Progenitor cell of endocrine pancreas (in vitro differentiated cells): ENCODE measurements around the gene ATG9A. TPM values are rescaled to one million over a fixed set of nuclear protein-coding genes. Genes with fewer than 3 reads are reported as not detected.
A peak's percentile ranks its signal among the peaks of the same experiment; 100 is the strongest.

Experiments used
- DNase-seq: peaks from one replicate; pipeline ENCODE4 v3.0.0; 2021; ENCODE audit warnings: low spot score; ENCODE audit not compliant: unreplicated experiment
- H3K27ac Mint-ChIP-seq: 2 replicates; pipeline ENCODE4 v1.8.0; 2021; ENCODE audit warnings: mild to moderate bottlenecking, moderate library complexity, mixed read lengths
- H3K27me3 Mint-ChIP-seq: 2 replicates; pipeline ENCODE4 v1.8.0; 2021; ENCODE audit warnings: mixed read lengths
- H3K36me3 Mint-ChIP-seq: 2 replicates; pipeline ENCODE4 v1.8.0; 2022; ENCODE audit warnings: mixed read lengths; ENCODE audit not compliant: insufficient read depth
- H3K4me1 Mint-ChIP-seq: 2 replicates; pipeline ENCODE4 v1.8.0; 2021; ENCODE audit warnings: low read depth, mixed read lengths
- H3K4me3 Mint-ChIP-seq: 2 replicates; pipeline ENCODE4 v1.8.0; 2021; ENCODE audit warnings: low read depth, mild to moderate bottlenecking, moderate library complexity, mixed read lengths
- H3K9me3 Mint-ChIP-seq: 2 replicates; pipeline ENCODE4 v1.8.0; 2021; ENCODE audit warnings: low read depth, mixed read lengths
- total RNA-seq: library from RNA; stranded (reverse); gene quantifications from 2 replicates; pipeline ENCODE4 v1.2.1, GENCODE V29; 2021
- TF ChIP-seq, protein P1 (sequence below): fragments of 200-600 bp; sonication (generic); IDR thresholded peaks from one replicate; pipeline ENCODE4 v1.5.0; 2021; ENCODE audit warnings: antibody characterized with exemption, mild to moderate bottlenecking; ENCODE audit not compliant: unreplicated experiment

The ATG9A gene
- total RNA-seq, 1 donor from 2014 or later, result 43.6 TPM

GRCh38 chr2:219207134-219207883 lies 22.1 kb downstream of the ATG9A start:
- H3K27me3 Mint-ChIP-seq, result peaks cover 4% of the 10 kb centered on the region
- peak overlapping the region; percentile 89 for H3K4me3 Mint-ChIP-seq
- H3K4me1 Mint-ChIP-seq, result peaks cover 11% of the 10 kb centered on the region
- H3K27ac Mint-ChIP-seq, result peak overlapping the region; percentile 24
- H3K36me3 Mint-ChIP-seq, result peaks cover 11% of the 10 kb centered on the region
- H3K9me3 Mint-ChIP-seq, result no peaks in the 10 kb centered on the region
- DNase-seq, result no peak
- TF ChIP-seq, protein P1, sequence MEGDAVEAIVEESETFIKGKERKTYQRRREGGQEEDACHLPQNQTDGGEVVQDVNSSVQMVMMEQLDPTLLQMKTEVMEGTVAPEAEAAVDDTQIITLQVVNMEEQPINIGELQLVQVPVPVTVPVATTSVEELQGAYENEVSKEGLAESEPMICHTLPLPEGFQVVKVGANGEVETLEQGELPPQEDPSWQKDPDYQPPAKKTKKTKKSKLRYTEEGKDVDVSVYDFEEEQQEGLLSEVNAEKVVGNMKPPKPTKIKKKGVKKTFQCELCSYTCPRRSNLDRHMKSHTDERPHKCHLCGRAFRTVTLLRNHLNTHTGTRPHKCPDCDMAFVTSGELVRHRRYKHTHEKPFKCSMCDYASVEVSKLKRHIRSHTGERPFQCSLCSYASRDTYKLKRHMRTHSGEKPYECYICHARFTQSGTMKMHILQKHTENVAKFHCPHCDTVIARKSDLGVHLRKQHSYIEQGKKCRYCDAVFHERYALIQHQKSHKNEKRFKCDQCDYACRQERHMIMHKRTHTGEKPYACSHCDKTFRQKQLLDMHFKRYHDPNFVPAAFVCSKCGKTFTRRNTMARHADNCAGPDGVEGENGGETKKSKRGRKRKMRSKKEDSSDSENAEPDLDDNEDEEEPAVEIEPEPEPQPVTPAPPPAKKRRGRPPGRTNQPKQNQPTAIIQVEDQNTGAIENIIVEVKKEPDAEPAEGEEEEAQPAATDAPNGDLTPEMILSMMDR, result no peak

- Mint-ChIP-seq H3K9me3 (no peaks in the 10 kb centered on the region), H3K4me1 (peaks cover 11% of the 10 kb centered on the region), H3K27me3 (peaks cover 4% of the 10 kb centered on the region), H3K4me3 (peak within 1 kb of the TSS; percentile 89), H3K36me3 (peaks cover 8% of the 10 kb centered on the region), H3K27ac (peak within 1 kb of the TSS; percentile 98)
- TF ChIP-seq, protein P1, result peak; percentile 10
- DNase-seq, result peak; percentile 90
These were observed 22.9 kb downstream of the ATG9A start, which contains the start of gene ZFAND2B for GRCh38 chr2:219206328-219207133. TSS of gene ZFAND2B (plus strand) at chr2:219206782. CDS start at chr2:219206988, 206 bp downstream.

DNA sequence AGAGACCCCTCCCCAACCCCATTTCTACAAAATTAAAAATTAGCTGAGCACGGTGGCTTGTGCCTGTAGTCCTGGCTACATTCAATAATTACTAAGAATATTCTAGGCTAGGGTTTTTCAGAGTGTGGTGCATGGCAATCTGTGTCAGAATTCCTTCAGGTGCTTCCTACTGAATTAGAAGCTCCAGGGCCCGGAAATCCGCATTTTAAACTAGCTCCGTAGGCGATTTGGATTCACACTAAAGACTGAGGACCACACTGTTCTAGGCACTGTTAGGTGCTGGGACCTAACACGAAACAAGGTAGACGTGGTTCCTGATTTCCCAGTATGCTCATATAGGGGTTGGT lies 23.5 kb downstream of the ATG9A start:
- peak overlapping the region; percentile 98 for H3K27ac Mint-ChIP-seq

DNA sequence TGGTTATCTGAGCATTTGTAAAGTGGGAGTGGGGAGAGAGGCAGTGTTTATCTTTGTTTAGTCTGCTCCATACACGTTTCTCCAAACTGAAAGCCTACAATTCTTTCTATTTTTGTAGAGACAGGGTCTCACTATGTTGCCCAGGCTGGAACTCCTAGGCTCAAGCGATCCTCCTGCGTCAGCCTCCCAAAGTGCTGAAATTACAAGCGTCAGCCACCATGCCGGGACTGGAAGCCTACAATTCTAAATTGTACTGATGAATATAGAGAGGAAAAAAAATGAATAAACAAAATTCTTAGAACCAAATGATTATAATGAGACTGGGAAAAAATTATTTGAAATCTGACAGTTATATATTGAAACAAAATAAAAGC lies 24.3 kb downstream of the ATG9A start:
- H3K4me3 Mint-ChIP-seq, result peak overlapping the region; percentile 47

More for the DNA sequence above, 23.5 kb downstream of the ATG9A start:
- H3K4me1 Mint-ChIP-seq, result peaks cover 11% of the 10 kb centered on the region
- H3K36me3 Mint-ChIP-seq, result peaks cover 6% of the 10 kb centered on the region
- peak overlapping the region; percentile 89 for H3K4me3 Mint-ChIP-seq
- no peaks in the 10 kb centered on the region for H3K9me3 Mint-ChIP-seq
- TF ChIP-seq, protein P1, result no peak
- H3K27me3 Mint-ChIP-seq, result peaks cover 4% of the 10 kb centered on the region
- no peak for DNase-seq

More for the DNA sequence above, 24.3 kb downstream of the ATG9A start:
- Mint-ChIP-seq H3K9me3 (no peaks in the 10 kb centered on the region), H3K4me1 (peaks cover 11% of the 10 kb centered on the region), H3K36me3 (peaks cover 6% of the 10 kb centered on the region), H3K27ac (peak overlapping the region; percentile 59), H3K27me3 (peaks cover 4% of the 10 kb centered on the region)
- TF ChIP-seq, protein P1, result no peak
- no peak for DNase-seq
